ENCODE measurements around the gene ADCY5. TPM values are rescaled to one million over a fixed set of nuclear protein-coding genes. Genes with fewer than 3 reads are reported as not detected.

The ADCY5 gene
- total RNA-seq, 1 experiment from 2014 or later = 0.49 TPM

DNA sequence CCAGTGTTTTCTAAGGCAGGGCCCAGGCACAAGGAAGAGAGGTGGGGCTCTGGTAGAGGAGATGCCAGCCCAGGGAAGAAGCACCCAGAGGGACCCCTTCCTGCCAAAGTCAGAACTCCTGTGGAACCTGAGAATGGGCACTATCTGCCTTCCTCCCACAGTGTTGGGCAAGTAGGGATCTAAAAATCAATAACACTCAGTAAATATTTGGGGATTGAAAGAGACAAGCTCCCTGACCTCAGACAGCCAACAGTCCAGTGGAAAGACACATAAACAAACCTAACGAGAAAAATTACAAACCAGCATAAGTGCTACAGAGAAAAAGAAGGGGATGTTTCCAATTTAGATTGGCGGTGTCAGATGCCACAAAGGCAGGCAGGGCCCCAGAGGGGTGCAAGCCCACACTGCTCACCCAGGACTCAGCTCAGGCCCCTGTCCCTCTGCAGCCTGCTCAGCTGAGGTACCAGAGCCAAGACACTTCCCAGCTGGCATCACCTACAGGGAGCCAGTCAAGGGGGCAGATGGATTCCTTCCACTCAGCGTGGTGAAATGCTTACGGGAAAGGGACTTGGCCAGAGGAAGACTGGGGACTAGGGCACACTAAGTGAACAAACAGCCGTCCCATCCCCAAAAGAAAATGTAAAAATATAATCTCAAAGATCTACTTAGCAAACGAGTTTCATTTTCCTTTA is 15.9 kb downstream of the ADCY5 start (continued):
- TF ChIP-seq, protein P1, sequence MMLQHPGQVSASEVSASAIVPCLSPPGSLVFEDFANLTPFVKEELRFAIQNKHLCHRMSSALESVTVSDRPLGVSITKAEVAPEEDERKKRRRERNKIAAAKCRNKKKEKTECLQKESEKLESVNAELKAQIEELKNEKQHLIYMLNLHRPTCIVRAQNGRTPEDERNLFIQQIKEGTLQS (IDR thresholded peaks at IDR 0.05) = no peak
- TF ChIP-seq SP1 (IDR thresholded peaks at IDR 0.05; ENCODE audit: low read depth) = no peak
- TF ChIP-seq EGR1 (IDR thresholded peaks at IDR 0.05; ENCODE audit: low read depth) = no peak
- no peak for TF ChIP-seq CEBPB (IDR thresholded peaks at IDR 0.05; ENCODE audit: low read depth)
- TF ChIP-seq EZH2phosphoT487 (IDR thresholded peaks at IDR 0.05; ENCODE audit: borderline replicate concordance) = no peak
- no peak for TF ChIP-seq RAD21 (IDR thresholded peaks at IDR 0.05; ENCODE audit: low read depth)

DNA sequence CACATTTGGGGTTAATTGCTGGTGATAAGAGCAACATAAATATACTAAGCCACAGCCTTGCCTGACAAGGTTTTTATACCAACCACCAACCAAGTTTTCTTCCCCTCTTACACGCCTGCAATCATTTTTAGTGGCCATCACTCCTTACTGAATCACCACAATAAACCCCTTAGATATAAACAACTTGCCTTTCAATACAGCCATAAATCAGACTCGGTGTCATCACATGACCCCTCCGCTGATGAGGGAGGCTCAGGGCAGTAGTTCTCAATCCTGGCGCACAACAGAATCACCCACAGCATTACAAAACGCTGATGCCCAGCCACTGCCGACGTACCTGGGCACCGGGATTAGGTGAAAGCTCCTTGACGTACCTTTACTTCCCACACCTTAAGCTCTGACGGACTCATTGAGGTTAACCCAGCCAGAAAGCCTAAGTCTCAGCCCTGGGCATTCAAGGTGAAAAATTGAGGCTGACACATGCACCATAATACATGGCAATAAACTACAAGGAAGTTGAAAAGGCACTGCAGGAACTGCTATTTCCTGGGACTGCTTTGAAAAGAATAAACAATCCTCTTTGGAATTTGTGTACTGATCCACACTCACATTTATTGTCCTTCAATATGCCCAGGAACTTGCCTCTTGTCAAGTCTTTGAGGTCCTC is 17.1 kb downstream of the ADCY5 start:
- POLR2A ChIA-PET = no interaction called here
- Histone ChIP-seq H3K4me1 (ENCODE audit: control insufficient read depth in 1 of 2, insufficient read depth in 2 of 2, low read length in 2 of 2) (no peaks in the 10 kb centered on the region), H3K9me2 (ENCODE audit: insufficient read depth) (no peaks in the 10 kb centered on the region), H3K27ac (ENCODE audit: low read depth, low read length) (no peak overlapping the region), H2AFZ (ENCODE audit: low read depth, low read length, poor library complexity, severe bottlenecking) (no peak overlapping the region), H3K9me3 (ENCODE audit: control insufficient read depth in 1 of 2, insufficient read depth in 1 of 2, low read depth in 1 of 2, low read length in 2 of 2) (no peaks in the 10 kb centered on the region), H3K4me3 (replicated peaks in 1 of 2; ENCODE audit: low read depth in 1 of 2, low read length in 2 of 2) (no peak overlapping the region), H3K4me2 (ENCODE audit: low read length) (no peak overlapping the region), H3K36me3 (ENCODE audit: control insufficient read depth in 1 of 2, insufficient read depth in 2 of 2, low read length in 2 of 2) (no peaks in the 10 kb centered on the region), H3K27me3 (ENCODE audit: insufficient read depth, low read length) (peaks cover 16% of the 10 kb centered on the region), H4K20me1 (ENCODE audit: insufficient read depth) (no peaks in the 10 kb centered on the region), H3K9ac (ENCODE audit: low read length) (no peak overlapping the region), H3K79me2 (ENCODE audit: insufficient read depth, low read length) (no peaks in the 10 kb centered on the region)
- RAD21 ChIA-PET (ENCODE audit: low non-redundant PET in 1 of 2, low total read pairs in 2 of 2, uncharacterized antibody in 2 of 2, unreplicated experiment in 2 of 2) = no interaction called here
- TF ChIP-seq EGR1 (IDR thresholded peaks at IDR 0.05; ENCODE audit: low read depth) (no peak), ZFX (IDR thresholded peaks at IDR 0.05) (no peak), POLR2AphosphoS5 (IDR thresholded peaks at IDR 0.05; ENCODE audit: low read depth, low read length) (no peak), ZNF274 (IDR thresholded peaks at IDR 0.05; ENCODE audit: low read depth, low read length) (no peak), EZH2 (IDR thresholded peaks at IDR 0.05) (no peak), CEBPB (IDR thresholded peaks at IDR 0.05; ENCODE audit: low read depth) (no peak), EZH2phosphoT487 (IDR thresholded peaks at IDR 0.05; ENCODE audit: borderline replicate concordance) (no peak), ELF1 (IDR thresholded peaks at IDR 0.05; ENCODE audit: borderline replicate concordance, low read depth) (no peak), CBX3 (IDR thresholded peaks at IDR 0.05; ENCODE audit: low read depth) (no peak), SP1 (IDR thresholded peaks at IDR 0.05; ENCODE audit: low read depth) (no peak)
- TF ChIP-seq, protein P2, sequence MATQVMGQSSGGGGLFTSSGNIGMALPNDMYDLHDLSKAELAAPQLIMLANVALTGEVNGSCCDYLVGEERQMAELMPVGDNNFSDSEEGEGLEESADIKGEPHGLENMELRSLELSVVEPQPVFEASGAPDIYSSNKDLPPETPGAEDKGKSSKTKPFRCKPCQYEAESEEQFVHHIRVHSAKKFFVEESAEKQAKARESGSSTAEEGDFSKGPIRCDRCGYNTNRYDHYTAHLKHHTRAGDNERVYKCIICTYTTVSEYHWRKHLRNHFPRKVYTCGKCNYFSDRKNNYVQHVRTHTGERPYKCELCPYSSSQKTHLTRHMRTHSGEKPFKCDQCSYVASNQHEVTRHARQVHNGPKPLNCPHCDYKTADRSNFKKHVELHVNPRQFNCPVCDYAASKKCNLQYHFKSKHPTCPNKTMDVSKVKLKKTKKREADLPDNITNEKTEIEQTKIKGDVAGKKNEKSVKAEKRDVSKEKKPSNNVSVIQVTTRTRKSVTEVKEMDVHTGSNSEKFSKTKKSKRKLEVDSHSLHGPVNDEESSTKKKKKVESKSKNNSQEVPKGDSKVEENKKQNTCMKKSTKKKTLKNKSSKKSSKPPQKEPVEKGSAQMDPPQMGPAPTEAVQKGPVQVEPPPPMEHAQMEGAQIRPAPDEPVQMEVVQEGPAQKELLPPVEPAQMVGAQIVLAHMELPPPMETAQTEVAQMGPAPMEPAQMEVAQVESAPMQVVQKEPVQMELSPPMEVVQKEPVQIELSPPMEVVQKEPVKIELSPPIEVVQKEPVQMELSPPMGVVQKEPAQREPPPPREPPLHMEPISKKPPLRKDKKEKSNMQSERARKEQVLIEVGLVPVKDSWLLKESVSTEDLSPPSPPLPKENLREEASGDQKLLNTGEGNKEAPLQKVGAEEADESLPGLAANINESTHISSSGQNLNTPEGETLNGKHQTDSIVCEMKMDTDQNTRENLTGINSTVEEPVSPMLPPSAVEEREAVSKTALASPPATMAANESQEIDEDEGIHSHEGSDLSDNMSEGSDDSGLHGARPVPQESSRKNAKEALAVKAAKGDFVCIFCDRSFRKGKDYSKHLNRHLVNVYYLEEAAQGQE (IDR thresholded peaks at IDR 0.05; ENCODE audit: low read depth) = no peak
- TF ChIP-seq, protein P3, sequence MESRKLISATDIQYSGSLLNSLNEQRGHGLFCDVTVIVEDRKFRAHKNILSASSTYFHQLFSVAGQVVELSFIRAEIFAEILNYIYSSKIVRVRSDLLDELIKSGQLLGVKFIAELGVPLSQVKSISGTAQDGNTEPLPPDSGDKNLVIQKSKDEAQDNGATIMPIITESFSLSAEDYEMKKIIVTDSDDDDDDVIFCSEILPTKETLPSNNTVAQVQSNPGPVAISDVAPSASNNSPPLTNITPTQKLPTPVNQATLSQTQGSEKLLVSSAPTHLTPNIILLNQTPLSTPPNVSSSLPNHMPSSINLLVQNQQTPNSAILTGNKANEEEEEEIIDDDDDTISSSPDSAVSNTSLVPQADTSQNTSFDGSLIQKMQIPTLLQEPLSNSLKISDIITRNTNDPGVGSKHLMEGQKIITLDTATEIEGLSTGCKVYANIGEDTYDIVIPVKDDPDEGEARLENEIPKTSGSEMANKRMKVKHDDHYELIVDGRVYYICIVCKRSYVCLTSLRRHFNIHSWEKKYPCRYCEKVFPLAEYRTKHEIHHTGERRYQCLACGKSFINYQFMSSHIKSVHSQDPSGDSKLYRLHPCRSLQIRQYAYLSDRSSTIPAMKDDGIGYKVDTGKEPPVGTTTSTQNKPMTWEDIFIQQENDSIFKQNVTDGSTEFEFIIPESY (IDR thresholded peaks at IDR 0.05; ENCODE audit: extremely low read depth, insufficient replicate concordance, low read length) = no peak
- TF ChIP-seq, protein P4, sequence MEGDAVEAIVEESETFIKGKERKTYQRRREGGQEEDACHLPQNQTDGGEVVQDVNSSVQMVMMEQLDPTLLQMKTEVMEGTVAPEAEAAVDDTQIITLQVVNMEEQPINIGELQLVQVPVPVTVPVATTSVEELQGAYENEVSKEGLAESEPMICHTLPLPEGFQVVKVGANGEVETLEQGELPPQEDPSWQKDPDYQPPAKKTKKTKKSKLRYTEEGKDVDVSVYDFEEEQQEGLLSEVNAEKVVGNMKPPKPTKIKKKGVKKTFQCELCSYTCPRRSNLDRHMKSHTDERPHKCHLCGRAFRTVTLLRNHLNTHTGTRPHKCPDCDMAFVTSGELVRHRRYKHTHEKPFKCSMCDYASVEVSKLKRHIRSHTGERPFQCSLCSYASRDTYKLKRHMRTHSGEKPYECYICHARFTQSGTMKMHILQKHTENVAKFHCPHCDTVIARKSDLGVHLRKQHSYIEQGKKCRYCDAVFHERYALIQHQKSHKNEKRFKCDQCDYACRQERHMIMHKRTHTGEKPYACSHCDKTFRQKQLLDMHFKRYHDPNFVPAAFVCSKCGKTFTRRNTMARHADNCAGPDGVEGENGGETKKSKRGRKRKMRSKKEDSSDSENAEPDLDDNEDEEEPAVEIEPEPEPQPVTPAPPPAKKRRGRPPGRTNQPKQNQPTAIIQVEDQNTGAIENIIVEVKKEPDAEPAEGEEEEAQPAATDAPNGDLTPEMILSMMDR (IDR thresholded peaks at IDR 0.05 in 2 of 3, conservative IDR thresholded peaks at IDR 0.05 in 1 of 3; ENCODE audit: borderline replicate concordance in 1 of 3, insufficient read depth in 1 of 3, low read depth in 2 of 3, low read length in 2 of 3) = no peak
- CTCF ChIA-PET = no interaction called here
- intact Hi-C loops (cut with micrococcal nuclease) = no loop called here
- no TSS peak for BruUV-seq (replicated peaks)
- ATAC-seq (no peak), DNase-seq (ENCODE audit: low read depth, low spot score) (no peak)
